IPS-11a (cell line): ENCODE results near the gene ARVCF.

Source experiments
- H3K4me3 ChIP-seq: one replicate; pipeline ENCODE4 v1.5.1; 2013; ENCODE audit warnings: low read depth, low read length, control low read depth

The ARVCF gene

GRCh38 chr22:19987394-19988306 is 29.0 kb downstream of the ARVCF start:
- H3K4me3 ChIP-seq: no peak overlapping the region

DNA sequence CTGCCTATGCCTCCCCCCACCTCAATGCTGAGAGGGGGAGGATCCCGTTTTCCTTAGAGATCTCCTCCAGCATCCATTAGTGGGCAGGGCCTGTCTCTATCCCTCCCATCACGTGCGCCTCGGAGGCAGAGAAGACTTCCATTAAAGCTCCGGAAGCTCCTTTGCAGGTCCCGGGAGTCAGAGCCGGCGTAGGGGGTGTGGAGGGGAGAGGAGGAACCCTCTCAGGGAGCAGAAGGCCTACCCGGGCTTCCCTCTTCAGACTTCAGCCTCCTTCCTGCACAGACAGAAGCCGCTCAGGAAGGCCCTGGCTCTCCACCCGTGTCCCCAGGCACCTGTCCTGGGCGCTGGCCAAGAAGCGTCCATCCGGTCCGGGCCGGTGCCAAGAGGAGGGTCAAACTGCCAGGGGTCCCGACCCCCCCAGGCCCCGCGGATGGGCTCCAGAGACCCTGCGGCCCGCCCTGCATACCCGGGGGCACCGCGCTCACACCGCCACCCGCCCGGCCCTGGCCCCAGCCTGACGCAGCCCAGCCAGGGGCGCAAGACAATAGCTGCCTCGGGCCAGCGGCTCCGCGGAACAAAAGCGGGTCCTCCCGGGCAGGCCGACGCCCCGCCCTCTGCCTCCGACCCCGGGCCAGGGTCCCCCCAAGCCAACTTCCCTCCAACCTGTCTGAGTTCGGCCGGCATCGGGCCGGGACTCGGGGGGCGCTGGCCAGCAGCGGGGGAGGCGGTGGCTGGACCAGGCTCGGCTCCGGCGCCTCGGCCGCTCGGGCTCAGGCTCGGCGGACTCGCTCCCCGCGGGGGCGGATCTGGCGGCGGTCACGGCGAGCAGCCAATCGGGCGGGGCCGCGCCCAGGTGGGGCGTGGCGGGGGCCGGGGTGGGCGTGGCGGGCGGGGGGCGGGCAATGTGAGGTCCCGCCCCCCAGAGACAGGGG is 29.9 kb downstream of the ARVCF start:
- H3K4me3 ChIP-seq: peak overlapping the region; percentile 67

DNA sequence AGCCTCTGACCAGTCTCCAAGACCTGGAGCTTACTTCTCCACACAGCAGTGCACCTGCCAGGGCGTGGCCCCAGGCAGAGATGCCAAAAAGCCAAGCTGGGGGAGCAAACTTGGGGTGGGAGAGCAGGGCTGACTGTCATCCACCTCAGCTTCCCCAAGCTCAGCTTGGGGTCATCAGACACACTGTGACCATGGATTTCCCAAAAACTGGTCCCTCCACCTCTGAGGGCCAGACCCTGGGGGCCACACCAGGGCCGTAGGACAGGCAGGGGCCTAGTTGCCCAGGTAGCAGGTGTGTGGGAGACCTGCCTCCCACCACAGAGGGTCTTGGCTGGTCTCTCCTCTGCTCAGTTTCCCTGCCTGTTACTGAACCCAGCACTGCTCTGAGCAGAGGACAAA is 30.6 kb downstream of the ARVCF start:
- H3K4me3 ChIP-seq: peak overlapping the region; percentile 67

DNA sequence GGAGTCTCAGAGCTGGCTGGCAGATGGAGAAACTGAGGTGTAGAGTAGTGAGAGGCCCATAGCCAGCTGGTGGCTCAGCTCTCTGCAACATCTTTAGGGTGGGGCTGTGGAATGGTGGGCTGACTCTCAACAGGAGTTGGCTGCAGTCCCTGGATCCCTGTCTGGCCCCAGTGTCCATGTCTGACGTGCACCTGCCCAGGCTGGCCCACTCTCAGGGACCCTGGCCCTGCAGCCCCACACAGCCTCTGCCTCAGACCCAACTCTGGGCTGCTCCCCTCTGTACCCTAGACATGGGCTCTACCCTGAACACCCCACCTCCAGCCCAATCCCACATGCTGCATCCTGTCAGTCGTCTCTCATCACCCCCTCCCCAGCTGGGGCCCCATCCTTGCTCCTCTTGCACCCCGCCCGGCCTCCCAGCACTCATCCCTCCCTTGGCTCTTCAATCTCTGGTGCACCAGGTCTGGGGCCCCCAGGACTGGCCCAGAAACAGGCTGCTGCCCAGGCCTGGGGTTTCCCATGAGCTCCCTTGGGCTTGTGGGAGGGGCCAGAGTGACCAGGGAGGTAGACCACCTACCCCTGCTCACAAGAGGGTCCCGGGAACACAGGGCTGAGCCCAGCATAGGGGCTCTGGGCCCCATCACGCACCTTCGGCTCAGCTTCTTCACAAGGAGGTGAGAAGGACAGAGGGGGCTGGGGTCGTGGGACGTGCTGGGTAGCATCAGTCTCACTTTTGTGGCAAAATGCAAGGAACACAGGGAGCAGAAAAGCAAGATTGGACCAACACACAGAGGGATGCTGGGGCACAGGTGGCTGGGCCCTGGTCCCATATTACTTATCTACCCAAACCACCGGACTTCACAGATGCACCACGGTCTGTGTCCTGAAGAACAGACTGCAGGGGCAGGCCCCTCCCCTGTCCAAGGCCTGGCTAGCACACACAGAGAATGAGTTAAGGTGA is 31.5 kb downstream of the ARVCF start:
- no peak overlapping the region for H3K4me3 ChIP-seq

DNA sequence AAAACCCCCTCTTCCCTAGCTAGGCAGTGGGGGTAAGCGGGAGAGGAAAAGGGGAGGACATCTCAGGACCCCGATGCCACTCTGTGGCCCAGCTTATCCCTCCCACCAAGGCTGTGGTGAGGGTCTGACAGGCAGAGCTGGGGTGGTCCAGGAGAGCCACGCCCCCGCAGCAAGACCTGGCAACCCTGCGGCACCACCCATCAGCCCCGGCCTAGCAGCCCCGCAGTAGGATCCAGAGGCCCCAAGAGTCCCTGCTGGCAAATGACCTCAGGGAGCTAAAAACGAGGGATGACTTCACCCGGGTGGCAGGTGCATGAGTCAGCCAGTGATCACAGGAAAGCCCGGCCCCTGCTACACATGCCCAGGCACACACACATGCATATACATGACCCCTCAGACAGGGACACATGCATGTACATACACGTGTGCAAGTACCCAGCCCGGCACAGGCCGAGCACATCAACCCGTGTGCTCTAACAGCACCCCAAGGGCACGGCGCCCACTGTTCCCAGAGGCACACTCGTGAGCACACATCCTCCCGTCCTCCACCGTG is 32.3 kb downstream of the ARVCF start:
- H3K4me3 ChIP-seq: no peak overlapping the region

- no peak overlapping the region for H3K4me3 ChIP-seq
These were observed 32.9 kb downstream of the ARVCF start for GRCh38 chr22:19983741-19984140.

DNA sequence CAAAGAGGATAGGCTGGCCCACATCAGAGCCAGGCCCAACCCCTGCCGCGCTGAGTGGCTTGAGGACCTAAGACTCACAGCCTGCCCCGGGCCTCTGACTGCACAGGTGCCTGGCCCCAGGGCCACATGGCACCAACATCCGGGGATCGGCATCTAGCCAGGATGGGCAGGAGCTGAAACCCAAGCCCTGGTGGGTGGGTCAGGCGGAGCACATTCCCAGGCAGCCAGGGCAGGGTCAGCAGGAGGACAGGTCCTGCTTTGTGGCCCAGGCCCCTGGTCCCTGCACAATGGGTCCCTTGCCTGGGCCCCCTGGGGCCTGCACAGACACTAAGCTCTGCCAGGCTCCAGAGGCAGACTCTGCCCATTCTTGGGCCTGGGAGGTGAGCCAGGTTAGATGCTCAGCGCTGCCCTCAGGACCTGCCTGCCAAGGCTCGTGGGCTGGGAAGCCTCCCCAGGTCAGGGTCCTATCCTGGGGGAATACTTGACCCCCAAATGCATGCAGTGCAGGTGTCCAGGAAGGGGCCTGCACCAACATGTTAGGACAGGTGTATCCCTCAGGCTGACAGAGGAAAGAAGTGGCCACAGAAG is 33.5 kb downstream of the ARVCF start:
- no peak overlapping the region for H3K4me3 ChIP-seq

DNA sequence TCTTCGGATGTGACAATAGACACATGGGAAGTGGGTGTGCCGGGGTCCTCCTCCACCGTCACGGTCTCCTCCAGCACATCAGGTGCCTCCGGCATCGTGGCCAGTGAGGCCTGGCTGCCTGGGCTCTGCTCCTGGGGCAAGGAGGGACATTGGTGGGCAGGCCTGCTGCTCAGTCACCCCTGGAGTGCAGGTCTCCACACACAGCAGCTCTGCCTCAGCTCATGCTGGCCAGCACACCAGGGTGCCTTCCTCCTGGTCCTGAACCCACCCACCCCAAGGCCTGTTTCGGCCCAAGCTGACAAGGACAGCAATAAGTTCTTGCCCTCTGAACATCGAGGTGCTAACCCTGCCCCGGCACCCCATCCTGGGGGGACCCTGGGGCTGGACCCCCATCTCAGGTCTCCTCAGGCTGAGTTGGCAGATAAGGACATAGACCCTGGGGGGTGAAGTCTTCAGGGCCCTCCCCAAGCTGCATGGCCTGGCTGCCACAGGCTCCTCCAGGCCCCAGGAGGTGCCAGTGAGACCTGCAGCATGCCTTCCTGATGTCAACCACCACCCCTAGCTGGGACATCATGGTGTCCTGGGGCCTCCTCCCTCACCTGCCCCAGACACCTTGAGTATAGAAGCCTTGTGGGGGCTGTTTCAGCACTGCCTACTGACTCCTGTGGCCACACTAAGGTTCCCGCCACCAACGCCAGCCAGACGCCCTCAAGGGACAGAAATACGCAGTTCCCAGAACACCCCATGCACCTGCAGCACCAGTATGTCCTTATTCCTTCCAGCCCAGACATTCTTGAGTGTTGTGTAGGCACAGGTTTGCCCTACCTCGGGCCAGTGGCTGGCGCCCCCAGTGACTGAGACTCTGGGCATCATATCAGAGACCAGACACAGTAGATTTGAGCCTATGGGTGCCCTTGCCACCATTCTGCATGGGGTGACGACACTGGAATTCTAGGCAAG is 34.4 kb downstream of the ARVCF start:
- no peak overlapping the region for H3K4me3 ChIP-seq

GRCh38 chr22:19981171-19981960 is 35.3 kb downstream of the ARVCF start:
- H3K4me3 ChIP-seq: no peak overlapping the region

- H3K4me3 ChIP-seq: no peak overlapping the region
These were observed 35.9 kb downstream of the ARVCF start for GRCh38 chr22:19980766-19981165.

- H3K4me3 ChIP-seq: no peak overlapping the region
These were observed 36.7 kb downstream of the ARVCF start for GRCh38 chr22:19979712-19980493.

GRCh38 chr22:19978748-19979147 is 37.9 kb downstream of the ARVCF start:
- no peak overlapping the region for H3K4me3 ChIP-seq

DNA sequence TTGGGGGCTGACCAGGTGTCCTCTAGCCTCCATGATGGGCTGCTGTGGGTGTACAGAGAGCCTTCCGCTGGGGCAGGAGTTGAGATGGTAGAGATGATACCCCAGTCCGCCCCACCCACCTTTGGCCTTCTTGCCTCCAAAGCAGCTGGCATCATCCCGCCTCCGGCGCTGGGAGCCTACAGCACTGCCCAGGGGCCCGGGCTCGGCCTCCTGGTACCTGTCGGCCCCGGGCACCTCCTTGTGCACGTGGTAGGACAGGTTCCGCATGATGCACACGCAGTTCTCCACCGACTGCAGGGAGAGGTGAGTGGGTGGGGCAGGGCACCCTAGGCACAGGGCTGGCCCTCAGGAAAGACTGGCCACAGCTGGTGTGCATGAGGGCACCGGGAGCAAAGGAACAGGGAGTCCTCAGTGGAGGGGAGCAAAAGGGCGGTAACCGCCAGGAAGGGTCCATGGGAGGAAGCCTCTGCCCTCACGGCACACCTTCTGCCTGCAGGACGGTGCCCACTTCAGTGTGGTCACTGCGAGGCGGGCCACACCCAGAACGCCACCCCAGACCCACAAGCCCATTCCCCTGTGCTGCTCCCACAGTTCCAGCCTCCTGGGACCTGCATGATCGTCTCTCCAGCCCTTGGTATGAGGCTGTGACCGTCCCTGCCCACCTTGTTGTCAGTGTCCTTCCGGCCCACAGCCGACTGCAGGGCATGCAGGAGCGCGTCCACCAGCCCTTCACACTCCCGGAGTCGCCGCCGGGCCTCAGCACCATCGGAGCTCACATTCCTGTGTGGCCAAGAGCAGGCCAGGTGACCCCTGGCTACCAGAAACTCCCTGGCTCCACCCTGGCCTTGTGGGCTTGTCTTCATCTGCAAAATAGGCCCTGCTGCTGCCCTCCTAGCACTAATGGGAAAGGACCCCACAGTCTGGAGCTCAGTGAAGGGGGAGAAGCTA is 39.1 kb downstream of the ARVCF start:
- no peak overlapping the region for H3K4me3 ChIP-seq

GRCh38 chr22:19976671-19977070 is 40.0 kb downstream of the ARVCF start:
- no peak overlapping the region for H3K4me3 ChIP-seq

DNA sequence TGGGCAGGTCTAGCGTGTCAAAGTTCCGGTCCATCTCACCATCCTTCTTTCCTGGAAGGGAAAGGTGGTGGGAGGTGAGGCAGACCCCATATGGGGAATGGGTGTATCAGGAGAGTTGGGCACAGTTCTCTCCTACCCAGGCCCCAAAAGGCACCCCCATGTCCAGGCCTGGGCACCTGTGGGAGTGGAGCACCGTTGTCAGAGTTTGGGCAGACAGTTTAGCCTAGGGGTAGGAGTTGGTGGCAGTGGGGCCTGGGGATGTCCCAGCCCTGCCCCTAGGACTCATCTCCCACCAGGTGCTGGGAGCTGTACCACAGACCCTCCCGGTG is 41.0 kb downstream of the ARVCF start:
- H3K4me3 ChIP-seq: no peak overlapping the region
